Ishikawa (cell line): ENCODE data around the gene XBP1.

ENCODE experiments used
- CEBPB ChIP-seq: IDR thresholded peaks from 2 replicates; pipeline ENCODE4 v1.6.1; 2012
- EGR1 ChIP-seq: IDR thresholded peaks from 2 replicates; pipeline ENCODE4 v1.6.1; 2012
- EP300 ChIP-seq: IDR thresholded peaks from 2 replicates; pipeline ENCODE4 v1.6.1; 2012; ENCODE audit warnings: borderline replicate concordance
- RAD21 ChIP-seq: IDR thresholded peaks from 2 replicates; pipeline ENCODE4 v1.6.1; 2012; ENCODE audit warnings: low read depth
- REST ChIP-seq: IDR thresholded peaks from 2 replicates; pipeline ENCODE4 v1.6.1; 2012; ENCODE audit warnings: low read depth, mild to moderate bottlenecking
- TAF1 ChIP-seq: IDR thresholded peaks from 2 replicates; pipeline ENCODE4 v1.6.1; 2012; ENCODE audit warnings: low read depth, mild to moderate bottlenecking
- USF1 ChIP-seq: IDR thresholded peaks from 2 replicates; pipeline ENCODE4 v1.6.1; 2012
- YY1 ChIP-seq: IDR thresholded peaks from 2 replicates; pipeline ENCODE4 v1.6.1; 2012; ENCODE audit warnings: low read depth

- TF ChIP-seq REST (no peak), EGR1 (no peak), RAD21 (no peak), EP300 (no peak), CEBPB (no peak), TAF1 (no peak), USF1 (no peak), YY1 (no peak)
Observed at GRCh38 chr22:28793976-28794584, 6.3 kb downstream of the XBP1 start.
